B cell (primary cell): Measurements from ENCODE around the gene ADAMTS20. TPM values are rescaled to one million over a fixed set of nuclear protein-coding genes. Genes with fewer than 3 reads are reported as not detected.

ENCODE experiments used
- ATAC-seq: fragments of 200-7000 bp; cut with Tn5 transposase; one replicate; pipeline ENCODE4 v1.10.0; 2021; ENCODE audit warnings: low read depth, mild to moderate bottlenecking, moderate number of reproducible peaks, moderate library complexity
- CTCF ChIA-PET: fragments of 350-600 bp; sonication (Branson Sonifier 250); formaldehyde crosslinking; loops from one replicate; lab custom pipeline; 2021; ENCODE audit warnings: antibody characterized with exemption, inconsistent platforms; lab: Charles Lee
- POLR2A ChIA-PET: fragments of 350-600 bp; sonication (Branson Sonifier 250); formaldehyde crosslinking; loops from one replicate; lab custom pipeline; 2021; ENCODE audit warnings: antibody characterized with exemption; lab: Charles Lee
- DNase-seq: peaks from one replicate; pipeline ENCODE4 v3.0.0; 2013
- H2AFZ ChIP-seq: 2 replicates; pipeline ENCODE4 v1.6.1; 2012; ENCODE audit warnings: mild to moderate bottlenecking, low read depth, low read length; ENCODE audit not compliant: insufficient read depth, poor library complexity, severe bottlenecking
- H3K27ac ChIP-seq, 2 donors: 1 replicate in 1 of 2; 2 replicates in 1 of 2; pipeline ENCODE4 v1.5.1; 2012 to 2013; ENCODE audit warnings: low read length in 2 of 2, mild to moderate bottlenecking in 2 of 2, moderate library complexity in 1 of 2
- H3K27me3 ChIP-seq, 4 experiments: fragments of 200-600 bp in 1 of 4; sonication (generic) in 1 of 4; replicated peaks in 1 of 4; 1 replicate in 2 of 4; 2 replicates in 2 of 4; pipeline versions ENCODE4 v1.6.1 to v1.7.0; 2013 to 2016; ENCODE audit warnings: low read length in 3 of 4, mild to moderate bottlenecking in 2 of 4, mixed read lengths in 1 of 4, moderate library complexity in 1 of 4; ENCODE audit not compliant: insufficient read depth in 4 of 4, control insufficient read depth in 3 of 4; ENCODE audit errors: control extremely low read depth in 1 of 4
- H3K36me3 ChIP-seq, 2 experiments: replicated peaks in 1 of 2; 1 replicate in 1 of 2; 2 replicates in 1 of 2; pipeline versions ENCODE4 v1.6.1 to v1.7.1; 2013; ENCODE audit warnings: low read length in 1 of 2; ENCODE audit not compliant: insufficient read depth in 2 of 2, control insufficient read depth in 1 of 2; ENCODE audit errors: control extremely low read depth in 1 of 2, extremely low read depth in 1 of 2
- H3K4me1 ChIP-seq, 2 donors: fragments of 200-600 bp in 1 of 2; sonication (generic) in 1 of 2; 1 replicate in 1 of 2; 2 replicates in 1 of 2; pipeline versions ENCODE4 v1.5.1 to v1.6.1; 2013 to 2017; ENCODE audit warnings: low read length in 2 of 2; ENCODE audit not compliant: control insufficient read depth in 2 of 2, insufficient read depth in 2 of 2
- H3K4me2 ChIP-seq: replicated peaks from 2 replicates; pipeline ENCODE3; 2012; ENCODE audit warnings: mild to moderate bottlenecking, low read depth, low read length; ENCODE audit not compliant: poor library complexity, severe bottlenecking
- H3K4me3 ChIP-seq, 5 experiments: fragments of 200-600 bp in 1 of 5; sonication (generic) in 1 of 5; 1 replicate in 3 of 5; 2 replicates in 2 of 5; pipeline versions ENCODE4 v1.5.1 to v1.7.0; 2011 to 2016; ENCODE audit warnings: low read length in 4 of 5, mild to moderate bottlenecking in 4 of 5, low read depth in 2 of 5, control low read depth in 1 of 5, moderate library complexity in 1 of 5; ENCODE audit not compliant: insufficient read depth in 1 of 5; ENCODE audit errors: control extremely low read depth in 1 of 5, extremely low read depth in 1 of 5
- H3K79me2 ChIP-seq: fragments of 200-600 bp; sonication (generic); one replicate; pipeline ENCODE4 v1.6.0; 2016; ENCODE audit warnings: low read length; ENCODE audit not compliant: control insufficient read depth, insufficient read depth
- H3K9ac ChIP-seq: fragments of 200-600 bp; sonication (generic); 2 replicates; pipeline ENCODE4 v1.6.1; 2017; ENCODE audit warnings: mild to moderate bottlenecking, low read length, moderate library complexity
- H3K9me3 ChIP-seq, 3 donors: one replicate each; pipeline versions ENCODE4 v1.6.1 to v1.7.1; 2013; ENCODE audit warnings: low read length in 2 of 3; ENCODE audit not compliant: control insufficient read depth in 2 of 3, insufficient read depth in 1 of 3; ENCODE audit errors: control extremely low read depth in 1 of 3
- H4K20me1 ChIP-seq: 2 replicates; pipeline ENCODE4 v1.6.0; 2012; ENCODE audit warnings: mild to moderate bottlenecking, low read length; ENCODE audit not compliant: insufficient read depth, control insufficient read depth, poor library complexity, severe bottlenecking
- H3K27ac Mint-ChIP-seq: one replicate; pipeline ENCODE4 v1.8.0; 2021; ENCODE audit warnings: mixed read lengths
- H3K27me3 Mint-ChIP-seq: one replicate; pipeline ENCODE4 v1.8.0; 2021; ENCODE audit warnings: mixed read lengths
- H3K4me1 Mint-ChIP-seq: one replicate; pipeline ENCODE4 v1.8.0; 2021; ENCODE audit warnings: mixed read lengths
- H3K4me3 Mint-ChIP-seq: one replicate; pipeline ENCODE4 v1.8.0; 2021; ENCODE audit warnings: mixed read lengths
- H3K9me3 Mint-ChIP-seq: one replicate; pipeline ENCODE4 v1.8.0; 2022; ENCODE audit warnings: mixed read lengths; ENCODE audit not compliant: insufficient read depth
- CTCF ChIP-seq: fragments of 200-600 bp; IDR thresholded peaks from one replicate; pipeline ENCODE4 v1.8.0; 2022; ENCODE audit warnings: antibody characterized with exemption, mild to moderate bottlenecking
- EZH2 ChIP-seq: IDR thresholded peaks from 2 replicates; pipeline ENCODE4 v1.6.1; 2012; ENCODE audit warnings: borderline replicate concordance, low read depth, mild to moderate bottlenecking, moderate library complexity, low read length; ENCODE audit not compliant: insufficient read depth, poor library complexity, severe bottlenecking
- WGBS: methylation state at CpG from one replicate; pipeline ENCODE4 v1.1.5; 2013; ENCODE audit warnings: missing lambda C conversion rate; ENCODE audit not compliant: insufficient coverage; 5-methylcytosine and 5-hydroxymethylcytosine counted together
- intact Hi-C: fragments of 100-400 bp; cut with micrococcal nuclease; formaldehyde crosslinking; loops from one replicate; pipeline ENCODE4 v1.10.0; 2022
- polyA plus RNA-seq: library from polyadenylated mRNA; depleted of rRNA; stranded (reverse); fragments of >200 nt; gene quantifications from 2 replicates; pipeline ENCODE4 v1.2.3, GENCODE V29; 2012
- total RNA-seq, 2 donors: library from RNA; stranded (reverse); fragments of 120-200 nt in 1 of 2; gene quantifications; 1 replicate in 1 of 2; 2 replicates in 1 of 2; pipeline versions ENCODE4 v1.2.3 to v1.2.4, GENCODE V29; 2013 to 2022

The ADAMTS20 gene
- total and polyA plus RNA-seq, 2 donors (not counting 1 experiment from before 2014, with no cell fraction given), result not detected

DNA sequence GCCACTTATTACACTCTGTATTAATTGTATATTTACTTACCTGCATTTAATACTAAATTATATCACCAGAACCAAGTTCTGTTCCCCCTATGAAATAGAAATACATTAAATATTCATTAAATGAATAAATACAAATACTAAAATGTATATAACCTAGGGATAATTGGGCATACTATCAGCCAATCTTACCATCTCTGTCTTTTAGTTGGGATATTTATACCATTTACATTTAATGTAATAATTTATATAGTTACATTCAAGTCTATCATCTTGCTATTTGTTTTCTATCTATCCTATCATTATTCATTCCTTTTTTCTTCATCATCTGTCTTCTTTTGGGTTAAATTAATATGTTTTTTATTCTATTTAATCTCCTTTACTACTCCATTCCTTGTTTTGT, 4.1 kb upstream of the ADAMTS20 start:
- Mint-ChIP-seq H3K9me3 (peaks cover 12% of the 10 kb centered on the region), H3K27me3 (peaks cover 15% of the 10 kb centered on the region), H3K27ac (no peak overlapping the region), H3K4me3 (no peak overlapping the region), H3K4me1 (no peaks in the 10 kb centered on the region)
- H2AFZ ChIP-seq, result no peak overlapping the region
- intact Hi-C loops, result no loop called here
- H3K9me3 ChIP-seq, result peaks cover 0 to 16% (median 12%) of the 10 kb centered on the region in 3 donors
- ATAC-seq (no peak), DNase-seq (no peak)
- H3K36me3 ChIP-seq, result no peaks in the 10 kb centered on the region
- H3K27ac ChIP-seq, result no peak overlapping the region
- H3K27me3 ChIP-seq, result peaks cover 0 to 14% (median 3%) of the 10 kb centered on the region in 4 experiments
- TF ChIP-seq CTCF, result no peak
- no peak for TF ChIP-seq EZH2
- H4K20me1 ChIP-seq, result no peaks in the 10 kb centered on the region
- no peak overlapping the region for H3K9ac ChIP-seq
- CTCF ChIA-PET, result no interaction called here
- no peak overlapping the region for H3K4me2 ChIP-seq
- no peaks in the 10 kb centered on the region for H3K79me2 ChIP-seq
- no peak overlapping the region for H3K4me3 ChIP-seq
- POLR2A ChIA-PET, result no interaction called here
- no peaks in the 10 kb centered on the region for H3K4me1 ChIP-seq

GRCh38 chr12:43551279-43551970, 578 bp downstream of the ADAMTS20 start:
- Mint-ChIP-seq H3K27ac (no peak overlapping the region), H3K4me1 (no peaks in the 10 kb centered on the region), H3K4me3 (no peak overlapping the region), H3K27me3 (peaks cover 23% of the 10 kb centered on the region), H3K9me3 (peaks cover 6% of the 10 kb centered on the region)
- no peak for ATAC-seq
- ChIA-PET CTCF (no interaction called here), POLR2A (no interaction called here)
- intact Hi-C loops, result no loop called here
- H3K36me3 ChIP-seq, result no peaks in the 10 kb centered on the region
- H3K9ac ChIP-seq, result no peak overlapping the region
- no peak for DNase-seq
- no peaks in the 10 kb centered on the region for H3K79me2 ChIP-seq
- peaks cover 0 to 22% (median 12%) of the 10 kb centered on the region in 3 donors for H3K9me3 ChIP-seq
- WGBS, result 21% methylated on average over 46 of the region's 48 CpGs
- H2AFZ ChIP-seq, result no peak overlapping the region
- H3K4me1 ChIP-seq, result no peaks in the 10 kb centered on the region
- no peak overlapping the region for H3K4me2 ChIP-seq
- no peak overlapping the region for H3K27ac ChIP-seq
- TF ChIP-seq CTCF (no peak), EZH2 (no peak)
- H3K27me3 ChIP-seq, result peaks cover 0 to 21% (median 3%) of the 10 kb centered on the region in 4 experiments
- no peaks in the 10 kb centered on the region for H4K20me1 ChIP-seq
- H3K4me3 ChIP-seq, result no peak overlapping the region
